Ovary (tissue), 3 donors: ENCODE measurements around the gene INSIG2.

ENCODE experiments used
- EP300 ChIP-seq: sonication (generic); formaldehyde crosslinking; IDR thresholded peaks from one replicate; pipeline ENCODE4 v1.6.1; 2017; ENCODE audit warnings: antibody characterized with exemption
- POLR2A ChIP-seq: fragments of 450-650 bp; IDR thresholded peaks from one replicate; pipeline ENCODE4 v1.6.1; 2017; ENCODE audit warnings: antibody characterized with exemption, mild to moderate bottlenecking, moderate library complexity
- TF ChIP-seq, protein P1 (sequence below), 3 donors: fragments of 450-650 bp in 2 of 3; fragments of 200-600 bp in 1 of 3; IDR thresholded peaks; one replicate each; pipeline versions ENCODE4 v1.5.1 to v1.8.0; 2016 to 2022; ENCODE audit warnings: antibody characterized with exemption in 3 of 3, mild to moderate bottlenecking in 1 of 3
- donor health status: DM: no; HTN: no; CAD: no.

DNA sequence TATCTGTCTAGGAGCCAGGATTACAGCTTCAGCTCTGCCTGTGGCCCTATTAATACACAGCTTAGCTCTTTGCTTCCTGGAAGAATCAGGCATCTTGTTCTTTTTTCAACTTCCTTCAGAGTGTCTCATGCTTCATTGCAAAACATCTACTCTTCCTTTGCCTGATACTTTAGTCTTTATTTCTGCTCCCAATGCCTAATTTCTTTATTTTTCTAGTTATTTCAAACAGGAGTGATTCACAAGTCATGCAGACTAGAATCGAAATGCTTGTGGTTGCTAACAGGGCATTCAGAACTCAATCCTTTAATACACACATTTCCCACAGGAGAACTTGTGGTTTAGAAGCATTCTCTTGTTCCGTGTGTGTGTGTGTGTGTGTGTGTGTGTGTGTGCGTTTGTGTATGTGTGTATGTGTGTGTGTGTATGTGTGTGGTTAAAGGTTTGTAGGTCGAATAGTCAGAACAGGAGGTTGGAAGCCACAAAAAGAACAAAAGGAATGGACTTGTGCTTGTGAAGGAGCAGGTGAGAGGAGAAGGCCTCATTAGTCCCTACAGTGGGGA lies 28.3 kb upstream of the INSIG2 start:
- TF ChIP-seq, protein P1, sequence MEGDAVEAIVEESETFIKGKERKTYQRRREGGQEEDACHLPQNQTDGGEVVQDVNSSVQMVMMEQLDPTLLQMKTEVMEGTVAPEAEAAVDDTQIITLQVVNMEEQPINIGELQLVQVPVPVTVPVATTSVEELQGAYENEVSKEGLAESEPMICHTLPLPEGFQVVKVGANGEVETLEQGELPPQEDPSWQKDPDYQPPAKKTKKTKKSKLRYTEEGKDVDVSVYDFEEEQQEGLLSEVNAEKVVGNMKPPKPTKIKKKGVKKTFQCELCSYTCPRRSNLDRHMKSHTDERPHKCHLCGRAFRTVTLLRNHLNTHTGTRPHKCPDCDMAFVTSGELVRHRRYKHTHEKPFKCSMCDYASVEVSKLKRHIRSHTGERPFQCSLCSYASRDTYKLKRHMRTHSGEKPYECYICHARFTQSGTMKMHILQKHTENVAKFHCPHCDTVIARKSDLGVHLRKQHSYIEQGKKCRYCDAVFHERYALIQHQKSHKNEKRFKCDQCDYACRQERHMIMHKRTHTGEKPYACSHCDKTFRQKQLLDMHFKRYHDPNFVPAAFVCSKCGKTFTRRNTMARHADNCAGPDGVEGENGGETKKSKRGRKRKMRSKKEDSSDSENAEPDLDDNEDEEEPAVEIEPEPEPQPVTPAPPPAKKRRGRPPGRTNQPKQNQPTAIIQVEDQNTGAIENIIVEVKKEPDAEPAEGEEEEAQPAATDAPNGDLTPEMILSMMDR (IDR thresholded peaks at IDR 0.05): no peak
- TF ChIP-seq POLR2A (no peak), EP300 (no peak)
